Epithelial cell of alveolus of lung (primary cell): ENCODE data around the gene TM2D3. TPM values are rescaled to one million over a fixed set of nuclear protein-coding genes. Genes with fewer than 3 reads are reported as not detected.

Source experiments
- total RNA-seq: library from RNA; depleted of rRNA; stranded (reverse); fragments of >200 nt; gene quantifications from 2 replicates; pipeline ENCODE4 v1.2.1, GENCODE V29; 2015

Gene TM2D3
- total RNA-seq = 29.1 and 58.9 TPM in 2 replicates

GRCh38 chr15:101652098-101652785, at the start of gene TM2D3:
TM2D3 (minus strand) TSS chr15:101652381; CDS start chr15:101652361, 20 bp downstream.

Other genes with a start within 250 kb of the TM2D3 start
- 0.32 and 1.9 TPM in 2 replicates for gene PCSK6, start 162.7 kb downstream of the TM2D3 start, total RNA-seq
- gene TARS3, start 72.1 kb upstream of the TM2D3 start, total RNA-seq = 4.9 and 13.8 TPM in 2 replicates
- gene OR4F6, start 151.1 kb upstream of the TM2D3 start, total RNA-seq = not detected in 2 replicates
- gene OR4F15, start 159.8 kb upstream of the TM2D3 start, total RNA-seq = not detected in 2 replicates